Tongue (tissue), 2 donors: ENCODE measurements around the gene DHX35. TPM values are rescaled to one million over a fixed set of nuclear protein-coding genes. Genes with fewer than 3 reads are reported as not detected.

Experiments used
- DNase-seq: peaks from one replicate; pipeline ENCODE4 v3.0.0-alpha.2; 2015
- total RNA-seq: library from RNA; depleted of rRNA; stranded (reverse); fragments of >200 nt; gene quantifications from one replicate; pipeline ENCODE4 v1.2.3, GENCODE V29; 2014

DHX35 gene
- total RNA-seq, 1 donor from 2014 or later: 16.3 TPM

DNA sequence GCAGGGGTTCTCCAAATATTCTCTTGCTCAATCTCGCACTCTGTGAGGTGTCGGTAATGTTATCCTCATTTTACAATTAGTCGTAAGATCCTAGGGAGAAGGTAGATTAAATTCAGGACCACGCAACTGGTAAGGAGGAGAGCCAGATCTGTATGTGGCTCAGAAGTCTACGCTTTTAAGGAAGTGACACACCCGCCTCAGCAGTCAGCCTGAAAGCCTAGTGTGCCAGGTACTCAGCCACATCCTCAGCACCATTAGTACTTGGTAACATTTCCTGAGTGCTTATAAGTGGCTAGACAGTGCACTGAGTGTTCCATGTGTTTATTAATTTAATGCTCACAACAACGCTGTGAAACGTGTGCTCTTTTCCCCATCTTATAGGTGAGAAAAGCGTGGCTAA, 63.7 kb downstream of the DHX35 start:
- DNase-seq: no peak

- no peak for DNase-seq
Observed at GRCh38 chr20:39029364-39029763, 67.2 kb downstream of the DHX35 start.

DNA sequence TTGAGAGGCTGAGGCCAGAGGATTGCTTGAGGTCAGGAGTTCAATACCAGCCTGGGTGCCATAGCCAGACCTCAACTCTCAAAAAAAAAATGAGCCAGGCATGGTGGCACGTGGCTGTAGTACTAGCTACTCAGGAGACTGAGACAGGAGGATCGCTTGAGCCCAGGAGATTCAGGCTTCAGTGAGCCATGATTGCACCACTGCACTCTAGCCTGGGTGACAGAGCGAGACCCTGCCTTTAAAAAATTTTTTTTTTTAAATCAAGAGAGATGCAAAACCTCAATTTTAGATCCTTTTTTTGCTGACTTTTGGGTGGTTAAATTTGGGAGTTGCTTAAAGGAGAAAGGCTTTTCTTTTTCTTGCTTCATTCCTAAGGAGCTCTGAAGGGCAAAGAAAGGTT, 70.9 kb downstream of the DHX35 start:
- no peak for DNase-seq

- DNase-seq: no peak
Observed at GRCh38 chr20:39036011-39036410, 73.9 kb downstream of the DHX35 start.

- no peak for DNase-seq
Observed at GRCh38 chr20:39036851-39037250, 74.7 kb downstream of the DHX35 start.

- DNase-seq: no peak
Observed at GRCh38 chr20:39038047-39038446, 75.9 kb downstream of the DHX35 start.

GRCh38 chr20:39038495-39038894, 76.4 kb downstream of the DHX35 start:
- no peak for DNase-seq

DNA sequence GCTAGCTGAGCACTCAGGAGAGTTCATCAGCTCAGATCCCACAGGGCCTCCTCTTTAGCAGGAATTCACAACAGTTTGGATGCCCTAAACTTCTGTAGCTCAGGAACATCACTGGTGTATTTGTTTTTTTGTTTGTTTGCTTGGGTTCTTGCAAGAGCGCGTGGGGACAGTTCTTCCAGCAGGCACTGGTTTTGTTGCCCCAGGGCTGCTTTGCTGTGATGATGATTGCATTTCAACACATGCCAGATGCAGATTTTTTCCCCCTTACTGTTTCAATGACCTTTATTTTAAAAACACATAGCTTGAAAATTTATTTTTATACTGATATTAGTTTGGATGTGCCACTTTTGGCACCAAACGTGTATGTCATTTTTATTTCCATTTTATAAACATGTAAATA, 77.1 kb downstream of the DHX35 start:
- no peak for DNase-seq

- no peak for DNase-seq
Observed at GRCh38 chr20:39040116-39040515, 78.0 kb downstream of the DHX35 start.

DNA sequence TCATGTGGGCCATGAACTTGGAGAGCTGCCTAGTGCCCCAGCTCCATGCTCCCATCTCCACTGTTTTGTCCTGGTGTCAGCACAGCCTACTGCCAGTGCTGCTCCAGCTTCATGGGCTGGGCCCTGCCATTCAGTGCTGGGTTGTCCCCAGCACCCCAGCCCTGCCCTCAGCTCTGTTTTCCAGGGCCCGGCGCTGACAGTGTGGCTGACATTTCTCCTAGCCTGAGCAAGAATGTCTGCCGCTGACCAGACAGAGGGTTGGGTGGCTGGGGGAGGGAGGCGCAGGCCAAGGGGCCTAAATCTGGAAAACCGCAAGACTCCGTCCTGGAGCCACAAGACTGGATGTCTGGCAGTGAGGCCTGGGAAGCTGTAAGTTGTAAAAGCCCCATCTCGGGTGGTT, 78.9 kb downstream of the DHX35 start:
- no peak for DNase-seq

- DNase-seq: no peak
Observed at GRCh38 chr20:39042279-39043150, 80.4 kb downstream of the DHX35 start.

GRCh38 chr20:39044501-39044900, 82.4 kb downstream of the DHX35 start:
- DNase-seq: no peak

GRCh38 chr20:39045676-39046075, 83.5 kb downstream of the DHX35 start:
- no peak for DNase-seq

GRCh38 chr20:39047417-39047985, 85.4 kb downstream of the DHX35 start:
- no peak for DNase-seq

GRCh38 chr20:39048000-39048696, 86.0 kb downstream of the DHX35 start:
- peak; percentile 82 for DNase-seq

DNA sequence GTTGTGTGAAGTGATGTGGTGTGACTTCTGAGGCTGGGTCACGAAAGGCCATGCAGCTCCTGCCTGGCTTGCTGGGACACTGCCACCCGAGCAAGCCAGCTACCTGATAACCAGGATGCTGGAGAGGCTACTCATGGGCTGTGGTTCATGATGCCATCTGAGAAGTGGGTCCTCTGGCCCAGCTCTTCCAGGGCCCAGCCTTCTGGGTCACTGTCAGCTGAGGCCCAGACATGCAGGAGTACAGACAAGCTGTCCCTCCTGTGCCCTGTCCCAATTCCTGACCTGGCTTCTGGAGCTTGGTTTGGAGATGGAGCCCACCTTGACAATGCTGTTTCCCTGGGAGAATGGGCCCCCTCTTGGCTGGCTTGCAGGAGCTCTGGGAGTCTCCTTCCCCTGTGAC, 87.0 kb downstream of the DHX35 start:
- no peak for DNase-seq

DNA sequence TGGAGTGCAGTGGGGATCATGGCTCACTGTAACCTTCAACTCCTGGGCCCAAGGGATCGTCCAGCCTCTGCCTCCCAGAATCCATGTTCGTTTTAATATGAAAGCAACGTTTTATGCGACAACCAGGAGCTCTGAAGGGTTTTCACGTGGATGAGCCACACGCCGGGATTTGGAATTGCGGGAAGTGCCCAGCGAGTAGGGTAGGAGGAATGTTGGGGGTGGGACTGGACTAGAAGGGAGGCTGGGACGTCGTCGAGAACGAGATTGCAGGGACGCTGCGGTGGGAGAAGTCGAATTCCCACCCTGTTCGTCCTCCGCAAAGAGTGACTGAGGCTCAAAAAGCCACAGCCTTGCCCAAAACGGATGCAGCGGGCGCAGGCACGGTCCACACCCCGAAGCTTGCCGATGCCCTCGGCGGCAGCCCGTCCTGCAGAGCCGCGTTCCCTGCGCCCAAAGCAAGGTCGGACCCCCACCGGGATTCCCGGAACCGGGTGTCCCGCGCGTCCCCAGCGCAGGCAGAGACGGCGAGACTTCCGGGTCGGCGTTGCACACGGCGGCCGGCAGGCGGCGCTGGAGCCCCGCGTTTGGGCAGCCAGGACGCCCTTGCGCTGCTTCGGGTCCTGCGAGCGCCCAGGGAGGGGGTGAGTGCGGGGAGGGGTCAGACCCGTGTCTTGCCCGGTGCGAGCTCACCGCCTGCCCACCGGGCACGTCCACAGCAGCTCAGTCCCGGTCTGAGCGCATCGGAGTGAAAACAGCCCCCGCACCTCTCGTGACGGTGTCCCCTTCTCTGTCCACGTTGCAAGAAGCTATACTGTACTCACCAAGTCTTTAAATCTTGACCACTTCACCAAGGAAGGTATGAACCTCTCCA, 87.8 kb downstream of the DHX35 start:
- DNase-seq: peak; percentile 82

GRCh38 chr20:39050555-39050902, 88.4 kb downstream of the DHX35 start:
- no peak for DNase-seq

DNA sequence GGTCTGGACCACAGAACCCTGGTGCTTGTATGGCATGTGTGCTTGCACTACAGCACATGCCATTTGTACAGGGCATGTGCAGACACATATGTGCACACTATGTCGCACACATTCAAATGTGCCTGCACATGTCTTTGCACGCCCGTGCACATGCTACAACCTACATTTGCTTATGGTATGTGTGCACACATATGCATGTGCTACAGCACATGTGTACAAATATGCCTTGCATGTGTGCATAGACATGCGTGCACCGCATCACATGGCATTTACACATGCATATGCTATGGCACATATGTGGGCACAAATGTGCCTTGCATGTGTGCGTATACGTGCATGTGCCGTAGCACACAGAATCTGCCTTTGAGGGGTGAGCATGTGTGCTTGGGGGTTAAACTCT, 90.5 kb downstream of the DHX35 start:
- no peak for DNase-seq

DNA sequence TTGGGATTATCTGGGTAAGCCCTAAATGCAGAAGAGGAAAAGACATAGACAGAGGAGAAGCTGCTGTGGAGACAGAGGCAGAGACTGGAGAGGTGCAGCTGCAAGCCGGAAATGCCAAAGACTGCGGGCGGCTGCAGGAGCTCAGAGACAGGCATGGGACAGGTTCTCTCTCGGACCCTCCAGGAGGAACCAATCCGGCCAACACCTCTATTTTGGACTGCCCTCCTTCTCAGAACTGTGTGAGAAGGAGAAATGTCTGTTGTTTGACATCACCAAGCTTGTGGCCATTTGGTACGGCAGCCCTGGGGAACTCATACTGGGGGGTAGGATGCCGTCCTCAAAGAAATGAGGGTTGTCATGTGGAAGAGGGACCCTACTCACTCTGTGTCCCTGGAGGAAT, 95.0 kb downstream of the DHX35 start:
- DNase-seq: no peak

DNA sequence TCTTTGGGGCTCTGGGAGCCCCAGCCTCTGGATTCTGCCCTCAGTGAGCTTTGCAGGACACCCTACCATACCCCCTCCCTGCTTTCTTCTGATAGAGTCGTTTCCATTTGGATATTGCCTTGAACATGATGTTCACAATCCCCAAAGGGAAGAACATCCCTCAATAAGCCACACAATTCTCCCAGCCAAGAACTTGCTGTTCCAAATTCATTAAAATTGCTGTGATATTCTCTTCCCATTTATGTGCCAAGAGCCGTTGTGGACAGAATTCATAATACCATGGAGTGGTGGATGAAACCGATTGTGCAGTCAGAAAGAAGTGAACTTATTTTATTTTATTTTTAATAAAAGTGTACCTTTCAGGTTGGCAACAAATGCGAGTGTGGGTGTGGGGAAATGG, 95.8 kb downstream of the DHX35 start:
- no peak for DNase-seq

- DNase-seq: no peak
Observed at GRCh38 chr20:39059036-39059435, 96.9 kb downstream of the DHX35 start.
